ENCODE data around the gene FKBP8.

The FKBP8 gene

DNA sequence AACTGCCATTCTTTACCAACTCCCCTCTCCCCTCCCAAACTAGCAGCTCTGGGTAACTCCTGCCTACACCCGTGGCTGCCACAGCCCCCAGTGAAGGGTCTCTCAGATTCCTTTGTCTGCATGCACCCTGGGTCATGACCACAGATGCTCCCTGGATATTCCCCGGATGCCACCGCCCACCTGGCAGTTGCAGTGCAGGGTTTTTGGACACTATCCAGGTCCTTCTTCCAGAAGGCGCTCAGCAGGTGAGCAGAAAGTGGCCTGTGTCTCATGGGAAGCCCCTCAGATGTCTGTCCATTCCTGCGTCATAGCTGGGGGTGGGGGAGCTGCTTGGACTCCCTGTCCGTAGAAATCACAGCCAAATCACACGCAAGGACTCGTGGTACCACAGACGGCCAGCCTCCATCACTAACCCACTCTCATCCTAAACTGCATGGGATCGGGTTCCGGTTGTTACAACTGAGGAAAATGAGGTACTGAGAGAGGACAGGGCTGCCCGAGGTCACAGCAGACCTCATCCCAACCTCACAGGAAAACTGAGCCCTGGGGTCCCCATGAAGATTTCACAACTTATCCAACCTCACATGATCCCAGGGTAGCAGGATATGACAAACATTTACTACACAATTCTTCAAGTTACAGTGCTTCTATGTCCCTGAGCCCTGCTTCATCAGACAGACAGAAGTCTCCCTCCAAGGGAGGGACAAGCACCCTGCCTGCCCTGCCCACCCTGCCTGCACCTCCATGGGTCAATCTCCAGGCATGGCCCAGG lies 60.1 kb downstream of the FKBP8 start:
- no peak for DNase-seq (ENCODE audit: low spot score)

Data from HuH-7.5 (cell line).